OCI-LY7 (cell line): ENCODE data around the gene SPOPL.

Experiments
- EZH2phosphoT487 ChIP-seq: fragments of 200-600 bp; sonication (generic); IDR thresholded peaks from 2 replicates; pipeline ENCODE4 v1.6.1; 2018; ENCODE audit warnings: low read depth, borderline replicate concordance, mild to moderate bottlenecking, mixed run types, antibody characterized with exemption, low read length, moderate library complexity, mixed read lengths
- TF ChIP-seq, protein P1 (sequence below): fragments of 200-600 bp; sonication (generic); conservative IDR thresholded peaks from 2 replicates; pipeline ENCODE4 v1.5.1; 2014; ENCODE audit warnings: mild to moderate bottlenecking, antibody characterized with exemption, low read length, moderate library complexity, mixed read lengths

GRCh38 chr2:138504092-138504491 lies 2.5 kb downstream of the SPOPL start:
- TF ChIP-seq, protein P1, sequence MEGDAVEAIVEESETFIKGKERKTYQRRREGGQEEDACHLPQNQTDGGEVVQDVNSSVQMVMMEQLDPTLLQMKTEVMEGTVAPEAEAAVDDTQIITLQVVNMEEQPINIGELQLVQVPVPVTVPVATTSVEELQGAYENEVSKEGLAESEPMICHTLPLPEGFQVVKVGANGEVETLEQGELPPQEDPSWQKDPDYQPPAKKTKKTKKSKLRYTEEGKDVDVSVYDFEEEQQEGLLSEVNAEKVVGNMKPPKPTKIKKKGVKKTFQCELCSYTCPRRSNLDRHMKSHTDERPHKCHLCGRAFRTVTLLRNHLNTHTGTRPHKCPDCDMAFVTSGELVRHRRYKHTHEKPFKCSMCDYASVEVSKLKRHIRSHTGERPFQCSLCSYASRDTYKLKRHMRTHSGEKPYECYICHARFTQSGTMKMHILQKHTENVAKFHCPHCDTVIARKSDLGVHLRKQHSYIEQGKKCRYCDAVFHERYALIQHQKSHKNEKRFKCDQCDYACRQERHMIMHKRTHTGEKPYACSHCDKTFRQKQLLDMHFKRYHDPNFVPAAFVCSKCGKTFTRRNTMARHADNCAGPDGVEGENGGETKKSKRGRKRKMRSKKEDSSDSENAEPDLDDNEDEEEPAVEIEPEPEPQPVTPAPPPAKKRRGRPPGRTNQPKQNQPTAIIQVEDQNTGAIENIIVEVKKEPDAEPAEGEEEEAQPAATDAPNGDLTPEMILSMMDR, result no peak
- no peak for TF ChIP-seq EZH2phosphoT487
